ENCODE measurements around the gene SSB. TPM values are rescaled to one million over a fixed set of nuclear protein-coding genes. Genes with fewer than 3 reads are reported as not detected.

The SSB gene
- total RNA-seq, 1 donor from 2014 or later: 296 TPM

- Mint-ChIP-seq H3K27ac (no peak overlapping the region), H3K27me3 (ENCODE audit: insufficient read depth, low read depth) (no peaks in the 10 kb centered on the region), H3K4me1 (no peaks in the 10 kb centered on the region), H3K4me3 (no peak overlapping the region), H3K36me3 (peaks cover 28% of the 10 kb centered on the region), H3K9me3 (peaks cover 18% of the 10 kb centered on the region)
- peaks cover 4% of the 10 kb centered on the region for H3F3A ChIP-seq (ENCODE audit: low read depth)
- no peak overlapping the region for H3K9ac ChIP-seq
- H2AFZ ChIP-seq (replicated peaks): no peak overlapping the region
- peaks cover 43% of the 10 kb centered on the region for H3K79me2 ChIP-seq (ENCODE audit: low read depth)
- H3K27me3 ChIP-seq: no peaks in the 10 kb centered on the region
- no peaks in the 10 kb centered on the region for H3K36me3 ChIP-seq
- no peaks in the 10 kb centered on the region for H4K20me1 ChIP-seq (ENCODE audit: low read depth)
- no peak overlapping the region for H3K27ac ChIP-seq
- DNase-seq (ENCODE audit: low spot score): no peak
- H3K9me3 ChIP-seq (ENCODE audit: low read depth): no peaks in the 10 kb centered on the region
- peaks cover 12% of the 10 kb centered on the region for H3K4me1 ChIP-seq
- no peak overlapping the region for H3K4me2 ChIP-seq
- H3K4me3 ChIP-seq: no peak overlapping the region
- TF ChIP-seq CTCF (IDR thresholded peaks at IDR 0.05) (no peak), EZH2 (IDR thresholded peaks at IDR 0.05) (no peak), EZH2phosphoT487 (IDR thresholded peaks at IDR 0.05) (no peak)
These were observed 60.8 kb downstream of the SSB start for GRCh38 chr2:169859423-169859822.

GRCh38 chr2:169860149-169860548 lies 61.5 kb downstream of the SSB start:
- H3K79me2 ChIP-seq (ENCODE audit: low read depth): peaks cover 41% of the 10 kb centered on the region
- H4K20me1 ChIP-seq (ENCODE audit: low read depth): no peaks in the 10 kb centered on the region

More at GRCh38 chr2:169860149-169860548, 61.5 kb downstream of the SSB start:
- no peak overlapping the region for H3K27ac Mint-ChIP-seq
- Histone ChIP-seq H2AFZ (replicated peaks) (no peak overlapping the region), H3K4me2 (no peak overlapping the region), H3K9ac (no peak overlapping the region), H3K27me3 (no peaks in the 10 kb centered on the region), H3K27ac (no peak overlapping the region), H3F3A (ENCODE audit: low read depth) (peaks cover 2% of the 10 kb centered on the region), H3K4me1 (peaks cover 9% of the 10 kb centered on the region), H3K4me3 (no peak overlapping the region), H3K9me3 (ENCODE audit: low read depth) (no peaks in the 10 kb centered on the region), H3K36me3 (no peaks in the 10 kb centered on the region)
- no peak for TF ChIP-seq CTCF (IDR thresholded peaks at IDR 0.05)
- TF ChIP-seq EZH2phosphoT487 (IDR thresholded peaks at IDR 0.05): no peak
- TF ChIP-seq EZH2 (IDR thresholded peaks at IDR 0.05): no peak
- peaks cover under 1% of the 10 kb centered on the region for H3K4me1 Mint-ChIP-seq
- no peak for DNase-seq (ENCODE audit: low spot score)
- peaks cover 16% of the 10 kb centered on the region for H3K9me3 Mint-ChIP-seq
- H3K36me3 Mint-ChIP-seq: peaks cover 26% of the 10 kb centered on the region
- H3K4me3 Mint-ChIP-seq: no peak overlapping the region
- H3K27me3 Mint-ChIP-seq (ENCODE audit: insufficient read depth, low read depth): no peaks in the 10 kb centered on the region

Other genes with a start within 250 kb of the SSB start
- 50.6 and 60.3 TPM in 2 replicates for gene FASTKD1, start 225.0 kb upstream of the SSB start, total RNA-seq (ENCODE audit: low replicate concordance)
- gene PPIG, start 214.5 kb upstream of the SSB start, total RNA-seq (ENCODE audit: low replicate concordance): 50.0 and 88.4 TPM in 2 replicates
- 1.2 and 2.5 TPM in 2 replicates for gene CFAP210, start 104.5 kb upstream of the SSB start, total RNA-seq (ENCODE audit: low replicate concordance)
- gene PHOSPHO2, start 104.4 kb upstream of the SSB start, total RNA-seq (ENCODE audit: low replicate concordance): 9.2 and 16.8 TPM in 2 replicates
- 72.4 and 107 TPM in 2 replicates for gene KLHL23, start 65.0 kb upstream of the SSB start, total RNA-seq (ENCODE audit: low replicate concordance)
- gene METTL5, start 26.0 kb downstream of the SSB start, total RNA-seq (ENCODE audit: low replicate concordance): 98.5 and 146 TPM in 2 replicates
- 19.1 and 31.7 TPM in 2 replicates for gene UBR3, start 28.6 kb downstream of the SSB start, total RNA-seq (ENCODE audit: low replicate concordance)